ENCODE measurements around the gene CDC37L1. TPM values are rescaled to one million over a fixed set of nuclear protein-coding genes. Genes with fewer than 3 reads are reported as not detected.

CDC37L1 gene
- total RNA-seq, 1 experiment from 2014 or later, result 12.1 TPM

DNA sequence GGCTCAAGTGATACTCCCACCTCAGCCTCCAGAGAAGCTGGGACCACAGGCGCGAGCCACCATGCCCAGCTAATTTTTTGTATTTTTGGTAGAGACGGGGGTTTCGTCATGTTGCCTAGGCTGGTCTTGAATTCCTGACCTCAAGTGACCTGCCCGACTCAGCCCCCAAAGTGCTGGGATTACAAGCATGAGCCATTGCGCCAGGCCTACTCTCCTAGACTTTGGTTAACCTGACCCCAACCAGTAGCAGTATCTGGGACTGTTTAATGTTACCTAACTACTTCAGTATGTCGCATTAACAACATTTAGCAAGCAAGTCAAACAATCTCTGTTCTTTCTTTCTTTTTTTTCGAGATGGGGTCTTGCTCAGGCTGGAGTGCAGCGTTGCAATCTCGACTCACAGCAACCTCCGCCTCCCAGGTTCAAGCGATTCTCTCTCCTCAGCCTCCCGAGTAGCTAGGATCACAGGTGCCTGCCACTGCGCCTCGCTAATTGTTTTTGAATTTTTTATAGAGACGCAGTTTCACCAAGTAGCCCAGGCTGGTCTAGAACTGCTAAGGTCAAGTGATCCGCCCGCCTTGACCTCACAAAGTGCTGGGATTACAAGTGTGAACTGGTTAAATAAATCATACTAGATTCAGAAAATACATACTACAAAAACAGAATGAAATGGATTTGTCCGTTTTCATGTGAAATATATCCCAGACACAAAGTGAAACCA is 59.7 kb downstream of the CDC37L1 start:
- no TSS peak for BruUV-seq (replicated peaks)
- DNase-seq, result no peak
- Mint-ChIP-seq H3K4me1 (ENCODE audit: low read depth, unreplicated experiment) (peaks cover 9% of the 10 kb centered on the region), H3K27ac (ENCODE audit: unreplicated experiment) (peak overlapping the region; percentile 50), H3K9me3 (ENCODE audit: low read depth, unreplicated experiment) (no peaks in the 10 kb centered on the region), H3K4me3 (ENCODE audit: low read depth, unreplicated experiment) (peak overlapping the region; percentile 80), H3K27me3 (ENCODE audit: unreplicated experiment) (no peaks in the 10 kb centered on the region), H3K36me3 (ENCODE audit: insufficient read depth, unreplicated experiment) (peaks cover 31% of the 10 kb centered on the region)
- intact Hi-C loops (cut with micrococcal nuclease; ENCODE audit: unreplicated experiment), result loop anchor here (10.0 kb wide), 1 partner anchor 54 kb away; no protein-coding TSS in a partner anchor
- TF ChIP-seq, protein P1, sequence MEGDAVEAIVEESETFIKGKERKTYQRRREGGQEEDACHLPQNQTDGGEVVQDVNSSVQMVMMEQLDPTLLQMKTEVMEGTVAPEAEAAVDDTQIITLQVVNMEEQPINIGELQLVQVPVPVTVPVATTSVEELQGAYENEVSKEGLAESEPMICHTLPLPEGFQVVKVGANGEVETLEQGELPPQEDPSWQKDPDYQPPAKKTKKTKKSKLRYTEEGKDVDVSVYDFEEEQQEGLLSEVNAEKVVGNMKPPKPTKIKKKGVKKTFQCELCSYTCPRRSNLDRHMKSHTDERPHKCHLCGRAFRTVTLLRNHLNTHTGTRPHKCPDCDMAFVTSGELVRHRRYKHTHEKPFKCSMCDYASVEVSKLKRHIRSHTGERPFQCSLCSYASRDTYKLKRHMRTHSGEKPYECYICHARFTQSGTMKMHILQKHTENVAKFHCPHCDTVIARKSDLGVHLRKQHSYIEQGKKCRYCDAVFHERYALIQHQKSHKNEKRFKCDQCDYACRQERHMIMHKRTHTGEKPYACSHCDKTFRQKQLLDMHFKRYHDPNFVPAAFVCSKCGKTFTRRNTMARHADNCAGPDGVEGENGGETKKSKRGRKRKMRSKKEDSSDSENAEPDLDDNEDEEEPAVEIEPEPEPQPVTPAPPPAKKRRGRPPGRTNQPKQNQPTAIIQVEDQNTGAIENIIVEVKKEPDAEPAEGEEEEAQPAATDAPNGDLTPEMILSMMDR (IDR thresholded peaks at IDR 0.05; ENCODE audit: unreplicated experiment), result no peak
- CTCF ChIA-PET, result no interaction called here

DNA sequence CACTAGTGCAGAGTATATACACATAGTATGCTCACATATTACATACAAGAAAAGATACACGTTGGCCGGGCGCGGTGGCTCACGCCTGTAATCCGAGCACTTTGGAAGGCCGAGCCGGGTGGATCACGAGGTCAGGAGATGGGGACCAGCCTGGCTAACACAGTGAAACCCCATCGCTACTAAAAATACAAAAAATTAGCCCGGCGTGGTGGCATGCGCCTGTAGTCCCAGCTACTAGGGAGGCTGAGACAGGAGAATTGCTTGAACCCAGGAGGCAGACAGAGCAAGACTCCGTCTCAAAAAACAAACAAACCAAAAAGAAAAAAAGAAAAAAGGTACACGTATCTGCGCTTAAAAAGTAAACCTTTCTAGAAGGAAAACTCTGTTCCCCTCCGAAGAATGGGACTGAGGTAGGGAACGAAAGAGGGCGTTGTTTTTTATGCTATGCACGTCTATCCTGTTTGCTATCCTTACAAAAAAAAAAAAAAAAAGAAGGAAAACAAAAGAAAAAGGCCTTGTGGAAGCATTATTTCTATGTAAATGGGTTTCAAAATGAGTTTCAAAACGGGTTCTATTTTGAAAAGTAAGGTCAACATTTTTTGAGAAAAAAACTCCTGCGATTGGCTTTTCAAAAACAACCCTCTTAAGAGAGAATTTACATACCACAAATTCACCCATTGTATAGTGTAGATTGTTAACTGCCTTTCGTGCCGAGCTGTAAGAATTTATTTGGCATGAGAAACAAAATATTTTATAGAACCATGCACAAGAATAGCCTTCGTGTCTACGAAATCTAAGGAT is 60.4 kb downstream of the CDC37L1 start:
- Mint-ChIP-seq H3K36me3 (ENCODE audit: insufficient read depth, unreplicated experiment) (peaks cover 31% of the 10 kb centered on the region), H3K4me1 (ENCODE audit: low read depth, unreplicated experiment) (peaks cover 9% of the 10 kb centered on the region), H3K4me3 (ENCODE audit: low read depth, unreplicated experiment) (peak overlapping the region; percentile 80), H3K9me3 (ENCODE audit: low read depth, unreplicated experiment) (no peaks in the 10 kb centered on the region), H3K27ac (ENCODE audit: unreplicated experiment) (peak overlapping the region; percentile 79), H3K27me3 (ENCODE audit: unreplicated experiment) (no peaks in the 10 kb centered on the region)
- DNase-seq, result no peak
- TSS peak; percentile 59 for BruUV-seq (replicated peaks)
- intact Hi-C loops (cut with micrococcal nuclease; ENCODE audit: unreplicated experiment), result loop anchor here (10.0 kb wide), 1 partner anchor 55 kb away; no protein-coding TSS in a partner anchor
- TF ChIP-seq, protein P1 (IDR thresholded peaks at IDR 0.05; ENCODE audit: unreplicated experiment), result no peak
- CTCF ChIA-PET, result interaction anchor here (0.7 to 1.3 kb wide), 2 partner anchors 20 to 554 kb away, joined by 3 read pairs; no protein-coding TSS in a partner anchor

DNA sequence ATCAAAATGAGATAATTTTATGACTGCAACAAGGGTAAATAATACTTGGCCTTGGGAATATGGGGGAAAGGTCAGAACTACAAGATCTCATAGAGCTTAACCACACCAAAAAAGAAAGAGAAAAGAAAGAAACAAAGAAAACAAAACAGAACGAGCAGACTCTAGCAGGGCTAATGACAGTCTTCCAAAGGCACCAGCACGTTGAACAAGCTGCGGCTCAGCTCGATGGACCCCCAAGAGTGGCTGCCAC is 60.9 kb downstream of the CDC37L1 start:
- CTCF ChIA-PET, result interaction anchor here (0.7 to 1.3 kb wide), 2 partner anchors 20 to 553 kb away, joined by 3 read pairs; no protein-coding TSS in a partner anchor
- TF ChIP-seq, protein P1 (IDR thresholded peaks at IDR 0.05; ENCODE audit: unreplicated experiment), result no peak
- Mint-ChIP-seq H3K4me1 (ENCODE audit: low read depth, unreplicated experiment) (peaks cover 9% of the 10 kb centered on the region), H3K27me3 (ENCODE audit: unreplicated experiment) (no peaks in the 10 kb centered on the region), H3K36me3 (ENCODE audit: insufficient read depth, unreplicated experiment) (peaks cover 31% of the 10 kb centered on the region), H3K9me3 (ENCODE audit: low read depth, unreplicated experiment) (no peaks in the 10 kb centered on the region), H3K27ac (ENCODE audit: unreplicated experiment) (peak overlapping the region; percentile 79), H3K4me3 (ENCODE audit: low read depth, unreplicated experiment) (peak overlapping the region; percentile 80)
- intact Hi-C loops (cut with micrococcal nuclease; ENCODE audit: unreplicated experiment), result no loop called here
- DNase-seq, result no peak
- BruUV-seq (replicated peaks), result no TSS peak

DNA sequence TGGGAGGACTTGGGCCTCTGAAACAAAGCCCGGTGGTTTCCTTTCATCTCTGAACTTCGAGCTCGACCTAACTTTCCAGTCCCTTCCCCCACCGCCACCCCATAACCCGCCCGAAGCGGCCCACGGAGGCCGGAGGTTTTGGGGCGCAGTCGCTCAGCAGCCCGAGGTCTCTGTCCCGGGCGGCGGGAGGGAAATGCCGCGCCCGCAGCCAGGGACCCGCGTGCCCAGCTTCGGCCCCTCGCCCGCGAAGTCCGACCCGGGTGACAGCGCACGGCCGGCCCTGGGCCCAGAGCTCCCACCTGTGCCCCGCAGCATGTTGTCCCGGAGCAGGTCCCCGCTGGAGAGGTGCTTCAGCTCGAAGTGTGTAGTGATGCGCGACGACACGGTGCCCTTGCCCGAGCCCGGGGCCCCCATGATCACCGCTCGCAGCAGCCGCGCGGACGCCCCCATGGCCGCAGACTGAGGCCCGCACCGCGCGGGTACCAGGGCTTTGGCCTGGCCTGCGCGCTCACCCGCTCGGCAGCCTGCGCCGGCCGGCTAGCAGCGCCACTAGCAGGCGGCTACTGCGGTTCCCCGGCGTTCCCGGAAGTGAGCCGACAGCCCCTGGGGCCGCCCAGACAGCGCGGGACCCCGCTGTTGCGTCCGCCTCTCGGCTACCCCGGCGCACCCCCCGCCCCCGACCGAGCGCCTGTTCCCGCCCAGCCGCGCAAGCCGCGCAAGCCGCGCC is 61.4 kb downstream of the CDC37L1 start, which contains the start of gene AK3:
Gene AK3, minus strand, starts transcription at position 565 of the 727 bp plus-strand sequence. Its CDS starts 115 bp downstream, at position 450.
- Mint-ChIP-seq H3K4me3 (ENCODE audit: low read depth, unreplicated experiment) (peak within 1 kb of the TSS; percentile 80), H3K4me1 (ENCODE audit: low read depth, unreplicated experiment) (peaks cover 9% of the 10 kb centered on the region), H3K36me3 (ENCODE audit: insufficient read depth, unreplicated experiment) (peaks cover 31% of the 10 kb centered on the region), H3K27ac (ENCODE audit: unreplicated experiment) (peak within 1 kb of the TSS; percentile 79), H3K9me3 (ENCODE audit: low read depth, unreplicated experiment) (no peaks in the 10 kb centered on the region), H3K27me3 (ENCODE audit: unreplicated experiment) (no peaks in the 10 kb centered on the region)
- intact Hi-C loops (cut with micrococcal nuclease; ENCODE audit: unreplicated experiment), result no loop called here
- BruUV-seq (replicated peaks), result no TSS peak
- TF ChIP-seq, protein P1 (IDR thresholded peaks at IDR 0.05; ENCODE audit: unreplicated experiment), result no peak
- CTCF ChIA-PET, result interaction anchor here (0.6 to 1.3 kb wide), 3 partner anchors 9 to 553 kb away, joined by 3 to 4 read pairs (median 3); no protein-coding TSS in a partner anchor
- peak; percentile 85 for DNase-seq

Measured in Calu3 (cell line).